ENCODE results near the gene IL1RAPL2. TPM values are rescaled to one million over a fixed set of nuclear protein-coding genes. Genes with fewer than 3 reads are reported as not detected.

IL1RAPL2 gene
- total and polyA plus RNA-seq, 2 donors (not counting 3 experiments of a cell fraction or from before 2014, with no cell fraction given), result not detected

DNA sequence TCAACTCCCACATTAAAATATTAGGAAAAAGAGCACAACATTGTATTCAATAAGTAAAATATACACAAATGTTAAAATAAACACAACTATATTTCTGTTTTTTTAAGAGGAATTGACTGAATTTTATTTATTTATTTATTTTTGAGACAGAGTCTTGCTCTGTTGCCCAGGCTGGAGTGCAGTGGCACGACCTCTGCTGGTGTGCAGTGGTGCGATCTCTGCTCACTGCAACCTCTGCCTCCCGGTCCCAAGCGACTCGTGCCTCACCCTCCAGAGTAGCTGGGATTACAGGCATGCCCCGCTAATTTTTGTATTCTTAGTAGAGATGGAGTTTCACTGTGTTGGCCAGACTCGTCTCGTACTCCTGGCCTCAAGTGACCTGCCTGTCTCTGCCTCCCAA is 623.1 kb downstream of the IL1RAPL2 start:
- no peak for DNase-seq (ENCODE audit: low read depth, low spot score)
- TF ChIP-seq POLR2A (IDR thresholded peaks at IDR 0.05; ENCODE audit: low read depth, low read length) (no peak), EZH2 (IDR thresholded peaks at IDR 0.05; ENCODE audit: borderline replicate concordance, low read depth, low read length, severe bottlenecking) (no peak), POLR2AphosphoS5 (IDR thresholded peaks at IDR 0.05; ENCODE audit: insufficient read depth, low read depth, low read length) (no peak), GATA2 (IDR thresholded peaks at IDR 0.05; ENCODE audit: insufficient read depth, insufficient read length, low read depth, low read length) (no peak), FOS (IDR thresholded peaks at IDR 0.05; ENCODE audit: borderline replicate concordance, insufficient read depth, low read length) (no peak), MYC (IDR thresholded peaks at IDR 0.05; ENCODE audit: low read depth, low read length) (no peak), JUN (IDR thresholded peaks at IDR 0.05; ENCODE audit: borderline replicate concordance, insufficient read depth, insufficient read length, low read depth) (no peak)
- TF ChIP-seq, protein P1, sequence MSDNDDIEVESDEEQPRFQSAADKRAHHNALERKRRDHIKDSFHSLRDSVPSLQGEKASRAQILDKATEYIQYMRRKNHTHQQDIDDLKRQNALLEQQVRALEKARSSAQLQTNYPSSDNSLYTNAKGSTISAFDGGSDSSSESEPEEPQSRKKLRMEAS (IDR thresholded peaks at IDR 0.05; ENCODE audit: insufficient read depth, insufficient read length), result no peak
- TF ChIP-seq, protein P2, sequence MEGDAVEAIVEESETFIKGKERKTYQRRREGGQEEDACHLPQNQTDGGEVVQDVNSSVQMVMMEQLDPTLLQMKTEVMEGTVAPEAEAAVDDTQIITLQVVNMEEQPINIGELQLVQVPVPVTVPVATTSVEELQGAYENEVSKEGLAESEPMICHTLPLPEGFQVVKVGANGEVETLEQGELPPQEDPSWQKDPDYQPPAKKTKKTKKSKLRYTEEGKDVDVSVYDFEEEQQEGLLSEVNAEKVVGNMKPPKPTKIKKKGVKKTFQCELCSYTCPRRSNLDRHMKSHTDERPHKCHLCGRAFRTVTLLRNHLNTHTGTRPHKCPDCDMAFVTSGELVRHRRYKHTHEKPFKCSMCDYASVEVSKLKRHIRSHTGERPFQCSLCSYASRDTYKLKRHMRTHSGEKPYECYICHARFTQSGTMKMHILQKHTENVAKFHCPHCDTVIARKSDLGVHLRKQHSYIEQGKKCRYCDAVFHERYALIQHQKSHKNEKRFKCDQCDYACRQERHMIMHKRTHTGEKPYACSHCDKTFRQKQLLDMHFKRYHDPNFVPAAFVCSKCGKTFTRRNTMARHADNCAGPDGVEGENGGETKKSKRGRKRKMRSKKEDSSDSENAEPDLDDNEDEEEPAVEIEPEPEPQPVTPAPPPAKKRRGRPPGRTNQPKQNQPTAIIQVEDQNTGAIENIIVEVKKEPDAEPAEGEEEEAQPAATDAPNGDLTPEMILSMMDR (IDR thresholded peaks at IDR 0.05; ENCODE audit: extremely low read depth in 1 of 2, insufficient read depth in 1 of 2, low read depth in 1 of 2, low read length in 2 of 2), result no peak
- Histone ChIP-seq H3K9ac (replicated peaks; ENCODE audit: extremely low read depth, insufficient read depth, low read length) (no peak overlapping the region), H3K4me3 (replicated peaks in 1 of 3; ENCODE audit: insufficient read depth in 1 of 3, low read depth in 1 of 3, low read length in 3 of 3) (no peak overlapping the region), H3K27ac (ENCODE audit: insufficient read depth, low read depth, low read length) (no peak overlapping the region), H4K20me1 (replicated peaks; ENCODE audit: control insufficient read depth, extremely low read depth, insufficient read depth, low read length) (no peaks in the 10 kb centered on the region), H3K9me3 (replicated peaks; ENCODE audit: control insufficient read depth, insufficient read depth, low read length) (no peaks in the 10 kb centered on the region), H3K4me1 (ENCODE audit: control insufficient read depth, extremely low read depth, insufficient read depth, low read length) (no peaks in the 10 kb centered on the region), H3K27me3 (ENCODE audit: control insufficient read depth in 2 of 2, insufficient read depth in 2 of 2, low read length in 2 of 2) (no peaks in the 10 kb centered on the region), H3K36me3 (ENCODE audit: control insufficient read depth in 2 of 2, extremely low read depth in 1 of 2, insufficient read depth in 2 of 2, low read length in 2 of 2) (no peaks in the 10 kb centered on the region), H3K4me2 (ENCODE audit: insufficient read depth, low read length) (no peak overlapping the region), H3K9me1 (replicated peaks; ENCODE audit: control insufficient read depth, extremely low read depth, insufficient read depth, low read length) (no peaks in the 10 kb centered on the region), H3K79me2 (ENCODE audit: control insufficient read depth, insufficient read depth, low read length) (no peaks in the 10 kb centered on the region), H2AFZ (ENCODE audit: low read depth, low read length) (no peak overlapping the region)
- intact Hi-C loops (cut with micrococcal nuclease), result no loop called here
- BruUV-seq (replicated peaks), result no TSS peak
- dilution Hi-C loops (cut with MboI; ENCODE audit: extremely low pct_ligation_motif_present, low sequenced_read_pairs), result no loop called here
- no peak for FAIRE-seq
- ChIA-PET POLR2A (no interaction called here), CTCF (interaction anchor here (2.0 kb wide), 1 partner anchor 623 kb away, joined by 18 read pairs; the partner anchor contains the start of gene IL1RAPL2)
